Measurements from ENCODE around the gene ANKRD62. TPM values are rescaled to one million over a fixed set of nuclear protein-coding genes. Genes with fewer than 3 reads are reported as not detected.

The ANKRD62 gene
- total and polyA plus RNA-seq, 2 donors from 2014 or later, result not detected

- intact Hi-C loops (cut with DNase I), result no loop called here
- DNase-seq (no peak), FAIRE-seq (no peak)
Measured at GRCh38 chr18:12059334-12060181, 34.1 kb upstream of the ANKRD62 start.

GRCh38 chr18:12060182-12060870, 33.3 kb upstream of the ANKRD62 start:
- no peaks in the 10 kb centered on the region for H3K9me3 ChIP-seq (ENCODE audit: control insufficient read depth in 2 of 3, insufficient read depth in 1 of 3, low read length in 3 of 3)
- no peaks in the 10 kb centered on the region for H3K27me3 ChIP-seq (ENCODE audit: control insufficient read depth, insufficient read depth, low read length)
- TF ChIP-seq, protein P1, sequence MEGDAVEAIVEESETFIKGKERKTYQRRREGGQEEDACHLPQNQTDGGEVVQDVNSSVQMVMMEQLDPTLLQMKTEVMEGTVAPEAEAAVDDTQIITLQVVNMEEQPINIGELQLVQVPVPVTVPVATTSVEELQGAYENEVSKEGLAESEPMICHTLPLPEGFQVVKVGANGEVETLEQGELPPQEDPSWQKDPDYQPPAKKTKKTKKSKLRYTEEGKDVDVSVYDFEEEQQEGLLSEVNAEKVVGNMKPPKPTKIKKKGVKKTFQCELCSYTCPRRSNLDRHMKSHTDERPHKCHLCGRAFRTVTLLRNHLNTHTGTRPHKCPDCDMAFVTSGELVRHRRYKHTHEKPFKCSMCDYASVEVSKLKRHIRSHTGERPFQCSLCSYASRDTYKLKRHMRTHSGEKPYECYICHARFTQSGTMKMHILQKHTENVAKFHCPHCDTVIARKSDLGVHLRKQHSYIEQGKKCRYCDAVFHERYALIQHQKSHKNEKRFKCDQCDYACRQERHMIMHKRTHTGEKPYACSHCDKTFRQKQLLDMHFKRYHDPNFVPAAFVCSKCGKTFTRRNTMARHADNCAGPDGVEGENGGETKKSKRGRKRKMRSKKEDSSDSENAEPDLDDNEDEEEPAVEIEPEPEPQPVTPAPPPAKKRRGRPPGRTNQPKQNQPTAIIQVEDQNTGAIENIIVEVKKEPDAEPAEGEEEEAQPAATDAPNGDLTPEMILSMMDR (IDR thresholded peaks at IDR 0.05; ENCODE audit: borderline replicate concordance, extremely low read depth, insufficient read depth), result no peak
- no peak overlapping the region for H3K9ac ChIP-seq (ENCODE audit: low read length in 3 of 3)
- no peaks in the 10 kb centered on the region for H3K4me1 ChIP-seq (ENCODE audit: control insufficient read depth in 2 of 3, insufficient read depth in 2 of 3, low read depth in 1 of 3, low read length in 3 of 3)
- no peak for FAIRE-seq
- intact Hi-C loops (cut with DNase I), result no loop called here
- H3K36me3 ChIP-seq (ENCODE audit: control insufficient read depth in 2 of 3, insufficient read depth in 3 of 3, low read length in 3 of 3), result no peaks in the 10 kb centered on the region
- no peak for DNase-seq
- no peak overlapping the region for H3K4me3 ChIP-seq (ENCODE audit: low read length in 3 of 3)
- no peak overlapping the region for H3K27ac ChIP-seq (ENCODE audit: low read depth in 2 of 2, low read length in 2 of 2)

More at GRCh38 chr18:12059334-12060181, 34.1 kb upstream of the ANKRD62 start:
- Histone ChIP-seq H3K4me1 (ENCODE audit: control insufficient read depth in 2 of 3, insufficient read depth in 2 of 3, low read depth in 1 of 3, low read length in 3 of 3) (no peaks in the 10 kb centered on the region), H3K36me3 (ENCODE audit: control insufficient read depth in 2 of 3, insufficient read depth in 3 of 3, low read length in 3 of 3) (no peaks in the 10 kb centered on the region), H3K27ac (ENCODE audit: low read depth in 2 of 2, low read length in 2 of 2) (no peak overlapping the region), H3K4me3 (ENCODE audit: low read length in 3 of 3) (no peak overlapping the region), H3K27me3 (ENCODE audit: control insufficient read depth, insufficient read depth, low read length) (no peaks in the 10 kb centered on the region), H3K9ac (ENCODE audit: low read length in 3 of 3) (no peak overlapping the region), H3K9me3 (ENCODE audit: control insufficient read depth in 2 of 3, insufficient read depth in 1 of 3, low read length in 3 of 3) (no peaks in the 10 kb centered on the region)
- TF ChIP-seq, protein P1 (IDR thresholded peaks at IDR 0.05; ENCODE audit: borderline replicate concordance, extremely low read depth, insufficient read depth), result no peak

DNA sequence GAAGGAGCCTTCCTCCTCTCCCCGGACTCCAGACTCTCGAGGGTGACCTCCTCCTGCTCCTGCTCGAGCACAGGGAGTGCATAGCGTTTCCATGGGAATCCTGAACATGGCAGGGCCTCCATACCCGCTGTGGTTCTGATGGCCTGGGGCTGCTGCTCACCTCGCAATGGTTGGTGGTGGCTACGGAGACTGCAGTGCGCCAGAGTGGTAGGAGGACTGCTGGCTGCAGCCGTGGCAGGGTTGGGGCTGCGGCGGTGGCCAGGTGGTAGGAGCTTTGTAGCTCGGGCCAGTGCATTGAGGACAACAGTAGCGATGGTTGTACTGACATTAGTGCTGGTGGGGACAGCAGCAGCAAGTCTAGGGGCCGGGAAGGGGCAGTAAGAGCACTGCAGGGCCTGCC, 32.0 kb upstream of the ANKRD62 start:
- FAIRE-seq, result no peak
- Histone ChIP-seq H3K4me1 (ENCODE audit: control insufficient read depth in 2 of 3, insufficient read depth in 2 of 3, low read depth in 1 of 3, low read length in 3 of 3) (no peaks in the 10 kb centered on the region), H3K9ac (ENCODE audit: low read length in 3 of 3) (no peak overlapping the region), H3K27me3 (ENCODE audit: control insufficient read depth, insufficient read depth, low read length) (no peaks in the 10 kb centered on the region), H3K36me3 (ENCODE audit: control insufficient read depth in 2 of 3, insufficient read depth in 3 of 3, low read length in 3 of 3) (no peaks in the 10 kb centered on the region), H3K4me3 (ENCODE audit: low read length in 3 of 3) (no peak overlapping the region), H3K9me3 (ENCODE audit: control insufficient read depth in 2 of 3, insufficient read depth in 1 of 3, low read length in 3 of 3) (no peaks in the 10 kb centered on the region), H3K27ac (ENCODE audit: low read depth in 2 of 2, low read length in 2 of 2) (no peak overlapping the region)
- intact Hi-C loops (cut with DNase I), result no loop called here
- TF ChIP-seq, protein P1 (IDR thresholded peaks at IDR 0.05; ENCODE audit: borderline replicate concordance, extremely low read depth, insufficient read depth), result no peak
- DNase-seq, result no peak

Data from kidney (tissue), 14 donors.